ENCODE data around the gene CYP27B1. TPM values are rescaled to one million over a fixed set of nuclear protein-coding genes. Genes with fewer than 3 reads are reported as not detected.

CYP27B1 gene
- total and polyA plus RNA-seq, 10 of the 15 experiments (the other 5 are each of a cell fraction or from before 2014, with no cell fraction given): 0.10 to 2.7 (median 1.1) TPM

DNA sequence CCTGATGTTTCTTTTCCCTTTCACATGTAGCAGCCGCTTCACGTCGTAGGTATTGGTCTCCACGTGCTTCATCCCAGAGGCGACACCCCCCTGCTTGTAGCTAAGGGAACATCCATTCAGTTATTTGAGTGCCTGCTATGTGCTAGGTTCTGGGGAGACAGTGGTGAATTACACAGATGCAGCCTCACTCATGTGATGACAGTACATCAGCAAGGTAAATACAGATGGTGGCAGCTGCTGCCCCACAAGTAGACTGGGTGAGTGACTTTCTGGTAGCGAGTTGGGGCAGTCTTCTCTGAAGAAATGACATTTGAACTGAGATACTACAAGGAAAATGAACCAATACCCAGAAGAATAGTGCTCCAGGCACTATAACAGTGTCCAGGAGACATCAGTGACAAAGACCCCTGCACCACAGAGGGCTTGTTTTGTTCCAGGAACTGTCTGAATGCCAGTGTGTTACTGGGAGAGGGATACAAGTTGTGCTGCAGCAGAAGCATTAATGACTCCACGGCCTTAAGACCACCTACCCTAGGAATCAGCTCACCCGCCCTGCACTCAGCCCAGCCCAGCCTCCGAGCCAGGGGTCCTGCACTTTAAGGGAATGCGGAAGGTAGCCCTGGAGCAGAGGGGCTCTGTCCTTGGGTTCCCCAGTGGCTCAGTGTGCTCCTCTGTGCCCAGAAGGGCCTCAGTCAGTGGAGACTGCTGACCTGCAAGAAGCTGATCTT lies 44.3 kb upstream of the CYP27B1 start (continued):
- TF ChIP-seq, protein P1, sequence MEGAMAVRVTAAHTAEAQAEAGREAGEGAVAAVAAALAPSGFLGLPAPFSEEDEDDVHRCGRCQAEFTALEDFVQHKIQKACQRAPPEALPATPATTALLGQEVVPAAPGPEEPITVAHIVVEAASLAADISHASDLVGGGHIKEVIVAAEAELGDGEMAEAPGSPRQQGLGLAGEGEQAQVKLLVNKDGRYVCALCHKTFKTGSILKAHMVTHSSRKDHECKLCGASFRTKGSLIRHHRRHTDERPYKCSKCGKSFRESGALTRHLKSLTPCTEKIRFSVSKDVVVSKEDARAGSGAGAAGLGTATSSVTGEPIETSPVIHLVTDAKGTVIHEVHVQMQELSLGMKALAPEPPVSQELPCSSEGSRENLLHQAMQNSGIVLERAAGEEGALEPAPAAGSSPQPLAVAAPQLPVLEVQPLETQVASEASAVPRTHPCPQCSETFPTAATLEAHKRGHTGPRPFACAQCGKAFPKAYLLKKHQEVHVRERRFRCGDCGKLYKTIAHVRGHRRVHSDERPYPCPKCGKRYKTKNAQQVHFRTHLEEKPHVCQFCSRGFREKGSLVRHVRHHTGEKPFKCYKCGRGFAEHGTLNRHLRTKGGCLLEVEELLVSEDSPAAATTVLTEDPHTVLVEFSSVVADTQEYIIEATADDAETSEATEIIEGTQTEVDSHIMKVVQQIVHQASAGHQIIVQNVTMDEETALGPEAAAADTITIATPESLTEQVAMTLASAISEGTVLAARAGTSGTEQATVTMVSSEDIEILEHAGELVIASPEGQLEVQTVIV (IDR thresholded peaks at IDR 0.05; ENCODE audit: borderline replicate concordance, partially characterized antibody): no peak
- no peak for TF ChIP-seq NR2C1 (IDR thresholded peaks at IDR 0.05)
- no peak for TF ChIP-seq FOXM1 (IDR thresholded peaks at IDR 0.05; ENCODE audit: low read depth, low read length)
- TF ChIP-seq, protein P2, sequence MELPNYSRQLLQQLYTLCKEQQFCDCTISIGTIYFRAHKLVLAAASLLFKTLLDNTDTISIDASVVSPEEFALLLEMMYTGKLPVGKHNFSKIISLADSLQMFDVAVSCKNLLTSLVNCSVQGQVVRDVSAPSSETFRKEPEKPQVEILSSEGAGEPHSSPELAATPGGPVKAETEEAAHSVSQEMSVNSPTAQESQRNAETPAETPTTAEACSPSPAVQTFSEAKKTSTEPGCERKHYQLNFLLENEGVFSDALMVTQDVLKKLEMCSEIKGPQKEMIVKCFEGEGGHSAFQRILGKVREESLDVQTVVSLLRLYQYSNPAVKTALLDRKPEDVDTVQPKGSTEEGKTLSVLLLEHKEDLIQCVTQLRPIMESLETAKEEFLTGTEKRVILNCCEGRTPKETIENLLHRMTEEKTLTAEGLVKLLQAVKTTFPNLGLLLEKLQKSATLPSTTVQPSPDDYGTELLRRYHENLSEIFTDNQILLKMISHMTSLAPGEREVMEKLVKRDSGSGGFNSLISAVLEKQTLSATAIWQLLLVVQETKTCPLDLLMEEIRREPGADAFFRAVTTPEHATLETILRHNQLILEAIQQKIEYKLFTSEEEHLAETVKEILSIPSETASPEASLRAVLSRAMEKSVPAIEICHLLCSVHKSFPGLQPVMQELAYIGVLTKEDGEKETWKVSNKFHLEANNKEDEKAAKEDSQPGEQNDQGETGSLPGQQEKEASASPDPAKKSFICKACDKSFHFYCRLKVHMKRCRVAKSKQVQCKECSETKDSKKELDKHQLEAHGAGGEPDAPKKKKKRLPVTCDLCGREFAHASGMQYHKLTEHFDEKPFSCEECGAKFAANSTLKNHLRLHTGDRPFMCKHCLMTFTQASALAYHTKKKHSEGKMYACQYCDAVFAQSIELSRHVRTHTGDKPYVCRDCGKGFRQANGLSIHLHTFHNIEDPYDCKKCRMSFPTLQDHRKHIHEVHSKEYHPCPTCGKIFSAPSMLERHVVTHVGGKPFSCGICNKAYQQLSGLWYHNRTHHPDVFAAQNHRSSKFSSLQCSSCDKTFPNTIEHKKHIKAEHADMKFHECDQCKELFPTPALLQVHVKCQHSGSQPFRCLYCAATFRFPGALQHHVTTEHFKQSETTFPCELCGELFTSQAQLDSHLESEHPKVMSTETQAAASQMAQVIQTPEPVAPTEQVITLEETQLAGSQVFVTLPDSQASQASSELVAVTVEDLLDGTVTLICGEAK (IDR thresholded peaks at IDR 0.05; ENCODE audit: borderline replicate concordance): no peak
- no peak for TF ChIP-seq BMI1 (IDR thresholded peaks at IDR 0.05; ENCODE audit: borderline replicate concordance)

Measured in GM12878 (cell line).